WTC11 (cell line): ENCODE measurements around the gene C3orf18. TPM values are rescaled to one million over a fixed set of nuclear protein-coding genes. Genes with fewer than 3 reads are reported as not detected.

Experiments
- ATF1 ChIP-seq: sonication (generic); formaldehyde crosslinking; IDR thresholded peaks from 2 replicates; pipeline ENCODE4 v1.8.1; 2023; ENCODE audit warnings: mild to moderate bottlenecking, moderate library complexity, missing genetic modification reagents
- CREB1 ChIP-seq: sonication (generic); formaldehyde crosslinking; IDR thresholded peaks from 2 replicates; pipeline ENCODE4 v1.8.0; 2023; ENCODE audit warnings: mild to moderate bottlenecking, missing genetic modification reagents
- FOXK1 ChIP-seq: sonication (generic); formaldehyde crosslinking; IDR thresholded peaks from 2 replicates; pipeline ENCODE4 v1.8.0; 2022; ENCODE audit warnings: mild to moderate bottlenecking, moderate library complexity, missing genetic modification reagents
- GABPB1 ChIP-seq: sonication (generic); formaldehyde crosslinking; IDR thresholded peaks from 2 replicates; pipeline ENCODE4 v1.8.1; 2023; ENCODE audit warnings: mild to moderate bottlenecking, missing genetic modification reagents
- HMGA2 ChIP-seq: fragments of 250-450 bp; sonication (Bioruptor Pico); IDR thresholded peaks from 2 replicates; pipeline ENCODE4 v1.4.0; 2021; ENCODE audit warnings: mild to moderate bottlenecking, moderate library complexity
- JUN ChIP-seq: sonication (generic); formaldehyde crosslinking; IDR thresholded peaks from 2 replicates; pipeline ENCODE4 v1.8.0; 2023; ENCODE audit warnings: mild to moderate bottlenecking, missing genetic modification reagents
- NFATC4 ChIP-seq: fragments of 250-450 bp; sonication (Bioruptor Pico); IDR thresholded peaks from 2 replicates; pipeline ENCODE4 v1.9.0; 2021; ENCODE audit warnings: mild to moderate bottlenecking
- RORB ChIP-seq: fragments of 250-450 bp; sonication (Bioruptor Pico); IDR thresholded peaks from 2 replicates; pipeline ENCODE4 v1.9.0; 2021; ENCODE audit warnings: mild to moderate bottlenecking
- TEAD1 ChIP-seq: sonication (generic); formaldehyde crosslinking; IDR thresholded peaks from 2 replicates; pipeline ENCODE4 v1.8.0; 2022; ENCODE audit warnings: mild to moderate bottlenecking, missing genetic modification reagents
- ZBTB21 ChIP-seq: sonication (generic); formaldehyde crosslinking; IDR thresholded peaks from 2 replicates; pipeline ENCODE4 v1.8.1; 2023; ENCODE audit warnings: mild to moderate bottlenecking, missing genetic modification reagents, borderline replicate concordance
- ZNF263 ChIP-seq: sonication (generic); formaldehyde crosslinking; IDR thresholded peaks from 2 replicates; pipeline ENCODE4 v1.8.1; 2022; ENCODE audit warnings: low read depth, mild to moderate bottlenecking, moderate library complexity, missing genetic modification reagents
- ZNF671 ChIP-seq: fragments of 250-450 bp; sonication (Bioruptor Pico); IDR thresholded peaks from 2 replicates; pipeline ENCODE4 v1.8.0; 2021; ENCODE audit warnings: mild to moderate bottlenecking
- total RNA-seq: library from RNA; stranded (reverse); gene quantifications from 3 replicates; pipeline ENCODE4 v1.2.3, GENCODE V29; 2021
- TF ChIP-seq, protein P1 (sequence below): sonication (generic); formaldehyde crosslinking; IDR thresholded peaks from 2 replicates; pipeline ENCODE4 v1.8.1; 2023; ENCODE audit warnings: mild to moderate bottlenecking, missing genetic modification reagents, borderline replicate concordance
- TF ChIP-seq, protein P2 (sequence below): fragments of 250-450 bp; sonication (Bioruptor Pico); IDR thresholded peaks from 2 replicates; pipeline ENCODE4 v1.9.0; 2021; ENCODE audit warnings: mild to moderate bottlenecking
- TF ChIP-seq, protein P3 (sequence below): sonication (generic); formaldehyde crosslinking; IDR thresholded peaks from 2 replicates; pipeline ENCODE4 v1.8.0; 2023; ENCODE audit warnings: missing genetic modification reagents
- TF ChIP-seq, protein P4 (sequence below): fragments of 250-450 bp; sonication (Bioruptor Pico); IDR thresholded peaks from 2 replicates; pipeline ENCODE4 v1.9.0; 2021; ENCODE audit warnings: mild to moderate bottlenecking, borderline replicate concordance
- TF ChIP-seq, protein P5 (sequence below): sonication (generic); formaldehyde crosslinking; IDR thresholded peaks from 2 replicates; pipeline ENCODE4 v1.8.1; 2022; ENCODE audit warnings: low read depth, missing genetic modification reagents, borderline replicate concordance
- TF ChIP-seq, protein P6 (sequence below): fragments of 250-450 bp; sonication (Bioruptor Pico); IDR thresholded peaks from 2 replicates; pipeline ENCODE4 v1.9.0; 2021; ENCODE audit warnings: moderate library complexity, mild to moderate bottlenecking, inconsistent platforms, borderline replicate concordance
- TF ChIP-seq, protein P7 (sequence below): sonication (generic); formaldehyde crosslinking; IDR thresholded peaks from 2 replicates; pipeline ENCODE4 v1.8.0; 2022; ENCODE audit warnings: mild to moderate bottlenecking, missing genetic modification reagents
- TF ChIP-seq, protein P8 (sequence below): sonication (generic); formaldehyde crosslinking; IDR thresholded peaks from 2 replicates; pipeline ENCODE4 v1.8.0; 2022; ENCODE audit warnings: missing genetic modification reagents

The C3orf18 gene
- total RNA-seq, 1 experiment from 2014 or later = 12.1 TPM

DNA sequence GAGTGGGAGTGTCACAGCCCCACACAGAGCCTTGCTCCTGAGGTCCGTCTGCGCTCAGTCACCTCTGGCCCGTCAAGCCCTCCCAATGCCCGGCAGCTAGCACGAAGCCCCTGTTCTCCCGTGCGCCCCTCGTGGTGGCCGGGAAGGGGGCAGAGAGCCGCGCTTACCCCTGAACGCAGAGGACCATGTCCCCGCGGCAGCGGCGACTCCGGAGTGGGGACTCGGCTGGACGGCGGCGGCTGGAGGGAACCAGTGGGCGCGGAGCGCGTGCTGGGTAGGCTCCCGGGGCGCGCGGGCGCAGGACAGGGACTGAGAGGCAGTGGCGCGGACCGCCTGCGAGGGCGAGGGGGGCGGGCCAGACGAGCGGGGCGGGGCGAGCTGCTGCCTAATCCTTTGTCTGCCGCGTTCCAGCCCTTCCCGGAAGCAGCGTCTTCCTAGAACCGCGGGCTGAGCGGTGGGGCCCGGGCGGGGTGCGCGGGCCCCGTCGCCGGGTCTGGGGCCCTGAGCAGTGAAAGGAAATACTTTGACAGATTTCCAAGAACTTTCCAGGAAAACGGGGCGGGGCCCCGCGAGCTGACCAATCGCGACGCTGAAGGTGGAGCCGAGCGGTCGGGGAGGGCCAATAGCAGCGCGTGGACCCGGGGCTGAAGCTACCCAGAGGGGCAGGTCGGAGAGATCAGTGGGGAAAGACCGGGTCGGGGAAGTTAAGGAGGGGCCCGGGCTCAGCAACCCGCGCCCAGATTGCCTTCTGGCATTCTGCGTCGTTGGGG lies 44.1 kb upstream of the C3orf18 start, which contains the start of gene CISH (continued):
- TF ChIP-seq, protein P1, sequence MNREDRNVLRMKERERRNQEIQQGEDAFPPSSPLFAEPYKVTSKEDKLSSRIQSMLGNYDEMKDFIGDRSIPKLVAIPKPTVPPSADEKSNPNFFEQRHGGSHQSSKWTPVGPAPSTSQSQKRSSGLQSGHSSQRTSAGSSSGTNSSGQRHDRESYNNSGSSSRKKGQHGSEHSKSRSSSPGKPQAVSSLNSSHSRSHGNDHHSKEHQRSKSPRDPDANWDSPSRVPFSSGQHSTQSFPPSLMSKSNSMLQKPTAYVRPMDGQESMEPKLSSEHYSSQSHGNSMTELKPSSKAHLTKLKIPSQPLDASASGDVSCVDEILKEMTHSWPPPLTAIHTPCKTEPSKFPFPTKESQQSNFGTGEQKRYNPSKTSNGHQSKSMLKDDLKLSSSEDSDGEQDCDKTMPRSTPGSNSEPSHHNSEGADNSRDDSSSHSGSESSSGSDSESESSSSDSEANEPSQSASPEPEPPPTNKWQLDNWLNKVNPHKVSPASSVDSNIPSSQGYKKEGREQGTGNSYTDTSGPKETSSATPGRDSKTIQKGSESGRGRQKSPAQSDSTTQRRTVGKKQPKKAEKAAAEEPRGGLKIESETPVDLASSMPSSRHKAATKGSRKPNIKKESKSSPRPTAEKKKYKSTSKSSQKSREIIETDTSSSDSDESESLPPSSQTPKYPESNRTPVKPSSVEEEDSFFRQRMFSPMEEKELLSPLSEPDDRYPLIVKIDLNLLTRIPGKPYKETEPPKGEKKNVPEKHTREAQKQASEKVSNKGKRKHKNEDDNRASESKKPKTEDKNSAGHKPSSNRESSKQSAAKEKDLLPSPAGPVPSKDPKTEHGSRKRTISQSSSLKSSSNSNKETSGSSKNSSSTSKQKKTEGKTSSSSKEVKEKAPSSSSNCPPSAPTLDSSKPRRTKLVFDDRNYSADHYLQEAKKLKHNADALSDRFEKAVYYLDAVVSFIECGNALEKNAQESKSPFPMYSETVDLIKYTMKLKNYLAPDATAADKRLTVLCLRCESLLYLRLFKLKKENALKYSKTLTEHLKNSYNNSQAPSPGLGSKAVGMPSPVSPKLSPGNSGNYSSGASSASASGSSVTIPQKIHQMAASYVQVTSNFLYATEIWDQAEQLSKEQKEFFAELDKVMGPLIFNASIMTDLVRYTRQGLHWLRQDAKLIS (CRISPR knock-in tag) = no peak
- TF ChIP-seq, protein P2, sequence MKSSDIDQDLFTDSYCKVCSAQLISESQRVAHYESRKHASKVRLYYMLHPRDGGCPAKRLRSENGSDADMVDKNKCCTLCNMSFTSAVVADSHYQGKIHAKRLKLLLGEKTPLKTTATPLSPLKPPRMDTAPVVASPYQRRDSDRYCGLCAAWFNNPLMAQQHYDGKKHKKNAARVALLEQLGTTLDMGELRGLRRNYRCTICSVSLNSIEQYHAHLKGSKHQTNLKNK (CRISPR knock-in tag) = no peak
- TF ChIP-seq, protein P3, sequence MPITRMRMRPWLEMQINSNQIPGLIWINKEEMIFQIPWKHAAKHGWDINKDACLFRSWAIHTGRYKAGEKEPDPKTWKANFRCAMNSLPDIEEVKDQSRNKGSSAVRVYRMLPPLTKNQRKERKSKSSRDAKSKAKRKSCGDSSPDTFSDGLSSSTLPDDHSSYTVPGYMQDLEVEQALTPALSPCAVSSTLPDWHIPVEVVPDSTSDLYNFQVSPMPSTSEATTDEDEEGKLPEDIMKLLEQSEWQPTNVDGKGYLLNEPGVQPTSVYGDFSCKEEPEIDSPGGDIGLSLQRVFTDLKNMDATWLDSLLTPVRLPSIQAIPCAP = peak; percentile 90
- TF ChIP-seq NFATC4 (CRISPR knock-in tag) = no peak
- TF ChIP-seq FOXK1 (CRISPR knock-in tag) = peak; percentile 79; the same call in 1 of the 2 replicates
- TF ChIP-seq RORB (CRISPR knock-in tag) = no peak
- no peak for TF ChIP-seq ZNF263 (CRISPR knock-in tag)
- TF ChIP-seq, protein P4, sequence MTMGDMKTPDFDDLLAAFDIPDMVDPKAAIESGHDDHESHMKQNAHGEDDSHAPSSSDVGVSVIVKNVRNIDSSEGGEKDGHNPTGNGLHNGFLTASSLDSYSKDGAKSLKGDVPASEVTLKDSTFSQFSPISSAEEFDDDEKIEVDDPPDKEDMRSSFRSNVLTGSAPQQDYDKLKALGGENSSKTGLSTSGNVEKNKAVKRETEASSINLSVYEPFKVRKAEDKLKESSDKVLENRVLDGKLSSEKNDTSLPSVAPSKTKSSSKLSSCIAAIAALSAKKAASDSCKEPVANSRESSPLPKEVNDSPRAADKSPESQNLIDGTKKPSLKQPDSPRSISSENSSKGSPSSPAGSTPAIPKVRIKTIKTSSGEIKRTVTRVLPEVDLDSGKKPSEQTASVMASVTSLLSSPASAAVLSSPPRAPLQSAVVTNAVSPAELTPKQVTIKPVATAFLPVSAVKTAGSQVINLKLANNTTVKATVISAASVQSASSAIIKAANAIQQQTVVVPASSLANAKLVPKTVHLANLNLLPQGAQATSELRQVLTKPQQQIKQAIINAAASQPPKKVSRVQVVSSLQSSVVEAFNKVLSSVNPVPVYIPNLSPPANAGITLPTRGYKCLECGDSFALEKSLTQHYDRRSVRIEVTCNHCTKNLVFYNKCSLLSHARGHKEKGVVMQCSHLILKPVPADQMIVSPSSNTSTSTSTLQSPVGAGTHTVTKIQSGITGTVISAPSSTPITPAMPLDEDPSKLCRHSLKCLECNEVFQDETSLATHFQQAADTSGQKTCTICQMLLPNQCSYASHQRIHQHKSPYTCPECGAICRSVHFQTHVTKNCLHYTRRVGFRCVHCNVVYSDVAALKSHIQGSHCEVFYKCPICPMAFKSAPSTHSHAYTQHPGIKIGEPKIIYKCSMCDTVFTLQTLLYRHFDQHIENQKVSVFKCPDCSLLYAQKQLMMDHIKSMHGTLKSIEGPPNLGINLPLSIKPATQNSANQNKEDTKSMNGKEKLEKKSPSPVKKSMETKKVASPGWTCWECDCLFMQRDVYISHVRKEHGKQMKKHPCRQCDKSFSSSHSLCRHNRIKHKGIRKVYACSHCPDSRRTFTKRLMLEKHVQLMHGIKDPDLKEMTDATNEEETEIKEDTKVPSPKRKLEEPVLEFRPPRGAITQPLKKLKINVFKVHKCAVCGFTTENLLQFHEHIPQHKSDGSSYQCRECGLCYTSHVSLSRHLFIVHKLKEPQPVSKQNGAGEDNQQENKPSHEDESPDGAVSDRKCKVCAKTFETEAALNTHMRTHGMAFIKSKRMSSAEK (CRISPR knock-in tag) = no peak
- TF ChIP-seq, protein P5, sequence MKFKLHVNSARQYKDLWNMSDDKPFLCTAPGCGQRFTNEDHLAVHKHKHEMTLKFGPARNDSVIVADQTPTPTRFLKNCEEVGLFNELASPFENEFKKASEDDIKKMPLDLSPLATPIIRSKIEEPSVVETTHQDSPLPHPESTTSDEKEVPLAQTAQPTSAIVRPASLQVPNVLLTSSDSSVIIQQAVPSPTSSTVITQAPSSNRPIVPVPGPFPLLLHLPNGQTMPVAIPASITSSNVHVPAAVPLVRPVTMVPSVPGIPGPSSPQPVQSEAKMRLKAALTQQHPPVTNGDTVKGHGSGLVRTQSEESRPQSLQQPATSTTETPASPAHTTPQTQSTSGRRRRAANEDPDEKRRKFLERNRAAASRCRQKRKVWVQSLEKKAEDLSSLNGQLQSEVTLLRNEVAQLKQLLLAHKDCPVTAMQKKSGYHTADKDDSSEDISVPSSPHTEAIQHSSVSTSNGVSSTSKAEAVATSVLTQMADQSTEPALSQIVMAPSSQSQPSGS (CRISPR knock-in tag) = no peak
- TF ChIP-seq CREB1 = peak; percentile 80; the same call in 1 of the 2 replicates
- TF ChIP-seq, protein P6, sequence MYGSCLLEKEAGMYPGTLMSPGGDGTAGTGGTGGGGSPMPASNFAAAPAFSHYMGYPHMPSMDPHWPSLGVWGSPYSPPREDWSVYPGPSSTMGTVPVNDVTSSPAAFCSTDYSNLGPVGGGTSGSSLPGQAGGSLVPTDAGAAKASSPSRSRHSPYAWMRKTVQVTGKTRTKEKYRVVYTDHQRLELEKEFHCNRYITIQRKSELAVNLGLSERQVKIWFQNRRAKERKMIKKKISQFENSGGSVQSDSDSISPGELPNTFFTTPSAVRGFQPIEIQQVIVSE (CRISPR knock-in tag) = no peak
- TF ChIP-seq ATF1 (CRISPR knock-in tag) = no peak
- TF ChIP-seq ZNF671 = no peak
- no peak; the same call in 1 of the 2 replicates for TF ChIP-seq ZBTB21
- TF ChIP-seq HMGA2 = no peak
- TF ChIP-seq, protein P7, sequence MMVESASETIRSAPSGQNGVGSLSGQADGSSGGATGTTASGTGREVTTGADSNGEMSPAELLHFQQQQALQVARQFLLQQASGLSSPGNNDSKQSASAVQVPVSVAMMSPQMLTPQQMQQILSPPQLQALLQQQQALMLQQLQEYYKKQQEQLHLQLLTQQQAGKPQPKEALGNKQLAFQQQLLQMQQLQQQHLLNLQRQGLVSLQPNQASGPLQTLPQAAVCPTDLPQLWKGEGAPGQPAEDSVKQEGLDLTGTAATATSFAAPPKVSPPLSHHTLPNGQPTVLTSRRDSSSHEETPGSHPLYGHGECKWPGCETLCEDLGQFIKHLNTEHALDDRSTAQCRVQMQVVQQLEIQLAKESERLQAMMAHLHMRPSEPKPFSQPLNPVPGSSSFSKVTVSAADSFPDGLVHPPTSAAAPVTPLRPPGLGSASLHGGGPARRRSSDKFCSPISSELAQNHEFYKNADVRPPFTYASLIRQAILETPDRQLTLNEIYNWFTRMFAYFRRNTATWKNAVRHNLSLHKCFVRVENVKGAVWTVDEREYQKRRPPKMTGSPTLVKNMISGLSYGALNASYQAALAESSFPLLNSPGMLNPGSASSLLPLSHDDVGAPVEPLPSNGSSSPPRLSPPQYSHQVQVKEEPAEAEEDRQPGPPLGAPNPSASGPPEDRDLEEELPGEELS (CRISPR knock-in tag) = peak; percentile 91
- peak; percentile 88; the same call in 1 of the 2 replicates for TF ChIP-seq TEAD1 (CRISPR knock-in tag)
- TF ChIP-seq, protein P8, sequence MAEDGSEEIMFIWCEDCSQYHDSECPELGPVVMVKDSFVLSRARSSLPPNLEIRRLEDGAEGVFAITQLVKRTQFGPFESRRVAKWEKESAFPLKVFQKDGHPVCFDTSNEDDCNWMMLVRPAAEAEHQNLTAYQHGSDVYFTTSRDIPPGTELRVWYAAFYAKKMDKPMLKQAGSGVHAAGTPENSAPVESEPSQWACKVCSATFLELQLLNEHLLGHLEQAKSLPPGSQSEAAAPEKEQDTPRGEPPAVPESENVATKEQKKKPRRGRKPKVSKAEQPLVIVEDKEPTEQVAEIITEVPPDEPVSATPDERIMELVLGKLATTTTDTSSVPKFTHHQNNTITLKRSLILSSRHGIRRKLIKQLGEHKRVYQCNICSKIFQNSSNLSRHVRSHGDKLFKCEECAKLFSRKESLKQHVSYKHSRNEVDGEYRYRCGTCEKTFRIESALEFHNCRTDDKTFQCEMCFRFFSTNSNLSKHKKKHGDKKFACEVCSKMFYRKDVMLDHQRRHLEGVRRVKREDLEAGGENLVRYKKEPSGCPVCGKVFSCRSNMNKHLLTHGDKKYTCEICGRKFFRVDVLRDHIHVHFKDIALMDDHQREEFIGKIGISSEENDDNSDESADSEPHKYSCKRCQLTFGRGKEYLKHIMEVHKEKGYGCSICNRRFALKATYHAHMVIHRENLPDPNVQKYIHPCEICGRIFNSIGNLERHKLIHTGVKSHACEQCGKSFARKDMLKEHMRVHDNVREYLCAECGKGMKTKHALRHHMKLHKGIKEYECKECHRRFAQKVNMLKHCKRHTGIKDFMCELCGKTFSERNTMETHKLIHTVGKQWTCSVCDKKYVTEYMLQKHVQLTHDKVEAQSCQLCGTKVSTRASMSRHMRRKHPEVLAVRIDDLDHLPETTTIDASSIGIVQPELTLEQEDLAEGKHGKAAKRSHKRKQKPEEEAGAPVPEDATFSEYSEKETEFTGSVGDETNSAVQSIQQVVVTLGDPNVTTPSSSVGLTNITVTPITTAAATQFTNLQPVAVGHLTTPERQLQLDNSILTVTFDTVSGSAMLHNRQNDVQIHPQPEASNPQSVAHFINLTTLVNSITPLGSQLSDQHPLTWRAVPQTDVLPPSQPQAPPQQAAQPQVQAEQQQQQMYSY (CRISPR knock-in tag) = peak; percentile 35; the same call in 1 of the 2 replicates
- TF ChIP-seq JUN (CRISPR knock-in tag) = peak; percentile 74; the same call in 1 of the 2 replicates
- peak; percentile 60 for TF ChIP-seq GABPB1 (CRISPR knock-in tag)
